Activated CD4-positive, alpha-beta T cell treated with anti-CD3 and anti-CD28 coated beads for 24 hours (primary cell): Measurements from ENCODE around the gene S100A2.
"Not testable (repeated sequence)": the region's sequence is repeated elsewhere in the genome, so short reads cannot be mapped to it uniquely, and the experiment has no call there.

Experiments
- DNase-seq, 2 donors: peaks; one replicate each; pipeline ENCODE4 v3.0.0-alpha.2; 2020; ENCODE audit warnings: low read depth in 2 of 2

Gene S100A2

DNA sequence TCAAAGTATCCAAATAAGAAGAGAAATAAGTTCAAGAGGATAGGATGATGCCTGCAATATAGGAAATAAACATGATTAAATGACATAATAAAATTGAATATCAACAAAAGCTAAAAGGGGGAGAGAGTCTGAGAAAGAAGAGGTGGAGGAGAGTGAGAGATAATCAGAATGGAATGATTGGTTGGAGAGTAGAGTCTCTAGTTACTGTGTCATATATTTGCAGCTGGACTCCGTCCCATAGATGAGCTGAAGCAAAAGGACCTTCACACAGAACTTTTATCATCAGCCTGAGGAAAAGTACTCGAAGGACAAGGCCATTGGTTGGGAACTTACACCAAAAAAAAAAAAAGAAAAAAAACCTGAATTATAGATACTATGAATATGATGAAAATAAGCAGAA, 22.8 kb upstream of the S100A2 start:
- DNase-seq = no peak

DNA sequence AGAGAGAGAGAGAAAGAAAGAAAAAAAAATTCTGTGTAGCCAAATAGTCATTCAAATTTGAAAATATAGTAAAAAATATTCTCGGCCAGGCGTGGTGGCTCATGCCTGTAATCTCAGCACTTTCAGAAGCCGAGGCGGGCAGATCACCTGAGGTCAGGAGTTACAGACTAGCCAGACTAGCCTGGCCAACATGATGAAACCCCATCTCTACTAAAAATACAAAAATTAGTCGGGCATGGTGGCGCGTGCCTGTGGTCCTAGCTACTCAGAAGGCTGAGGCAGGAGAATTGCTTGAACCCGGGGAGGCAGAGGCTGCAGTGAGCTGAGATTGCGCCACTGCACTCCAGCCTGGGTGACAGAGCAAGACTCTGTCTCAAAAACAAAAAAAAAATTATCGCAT, 22.4 kb upstream of the S100A2 start:
- not testable (repeated sequence) for DNase-seq

DNA sequence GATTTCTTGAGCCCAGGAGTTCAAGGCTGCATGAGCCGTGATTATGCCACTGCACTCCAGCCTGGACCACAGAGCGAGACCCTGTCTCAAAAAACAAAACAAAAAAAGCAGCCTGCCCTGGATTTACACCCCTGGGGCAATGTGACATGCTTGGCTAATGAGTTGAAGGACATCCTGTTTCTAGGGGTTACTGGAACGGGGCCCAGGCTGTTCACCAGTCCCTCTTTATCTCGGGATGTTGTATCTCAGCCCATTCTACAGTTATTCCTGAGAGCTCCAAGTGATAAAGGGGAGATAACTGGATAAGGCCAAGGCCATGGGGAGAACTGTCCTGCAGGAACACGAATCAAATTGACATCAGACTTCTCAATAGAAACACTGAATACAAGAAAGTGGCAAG, 21.7 kb upstream of the S100A2 start:
- DNase-seq = no peak

DNA sequence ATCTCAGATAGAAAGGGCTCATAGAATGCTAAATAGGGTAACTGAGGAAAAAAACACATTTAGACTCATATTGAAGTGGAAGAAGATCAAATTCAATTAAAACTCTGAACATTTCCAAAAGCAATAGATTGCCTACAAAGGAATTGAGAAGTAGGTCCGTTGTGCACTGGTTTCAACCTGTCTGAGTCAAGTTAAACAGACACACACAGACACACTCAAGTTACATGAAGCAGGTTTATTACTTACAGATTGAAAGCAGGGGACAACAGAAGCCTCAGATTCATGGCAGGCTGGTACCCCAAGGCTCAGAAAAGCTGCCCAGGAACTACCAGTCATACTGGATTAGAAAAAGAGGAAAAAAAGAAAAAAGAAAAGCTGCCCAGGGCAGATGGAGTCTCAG, 20.7 kb upstream of the S100A2 start:
- DNase-seq = no peak

DNA sequence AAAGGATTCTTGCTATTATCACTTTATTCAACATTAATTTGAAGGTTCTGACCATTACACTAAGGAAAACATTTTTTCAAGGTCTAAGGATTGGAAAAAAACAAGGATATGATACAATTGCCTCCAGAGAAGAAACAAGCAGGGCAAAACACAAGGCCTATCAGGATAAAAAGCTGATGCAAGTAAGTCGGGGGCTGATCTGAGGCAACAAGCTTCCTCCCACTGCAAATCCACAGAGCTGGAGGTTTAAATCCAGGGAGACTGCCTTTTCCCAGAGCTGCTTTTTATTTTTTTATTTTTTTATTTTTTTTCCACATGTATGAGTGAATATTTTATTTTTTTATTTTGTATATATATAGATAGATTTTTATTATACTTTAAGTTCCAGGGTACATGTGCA, 19.4 kb upstream of the S100A2 start:
- no peak for DNase-seq

DNA sequence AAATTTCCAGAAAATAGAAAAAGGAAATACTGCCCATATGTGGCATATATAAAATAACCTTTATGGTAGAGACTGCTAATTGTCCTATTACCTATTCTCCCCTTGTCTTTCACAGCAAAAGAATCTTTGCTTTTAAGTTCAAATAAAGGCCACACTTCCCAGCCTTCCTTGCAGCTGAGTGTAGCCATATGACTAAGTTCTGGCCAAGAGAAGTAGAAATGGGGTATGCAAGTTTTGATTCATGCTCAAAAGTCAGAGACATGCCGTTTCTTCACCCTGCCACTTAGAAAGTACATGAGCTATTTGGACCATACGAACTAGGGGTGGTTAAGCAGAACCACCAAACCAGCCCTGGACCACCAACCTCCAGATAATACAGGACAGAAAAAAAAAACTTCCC, 18.3 kb upstream of the S100A2 start:
- DNase-seq = no peak

DNA sequence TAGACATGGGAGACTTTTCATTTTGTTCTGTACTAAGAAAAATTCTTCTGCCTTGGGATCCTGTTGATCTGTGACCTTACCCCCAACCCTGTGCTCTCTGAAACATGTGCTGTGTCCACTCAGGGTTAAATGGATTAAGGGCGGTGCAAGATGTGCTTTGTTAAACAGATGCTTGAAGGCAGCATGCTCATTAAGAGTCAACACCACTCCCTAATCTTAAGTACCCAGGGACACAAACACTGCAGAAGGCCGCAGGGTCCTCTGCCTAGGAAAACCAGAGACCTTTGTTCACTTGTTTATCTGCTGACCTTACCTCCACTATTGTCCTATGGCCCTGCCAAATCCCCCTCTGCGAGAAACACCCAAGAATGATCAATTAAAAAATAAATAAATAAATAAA, 17.9 kb upstream of the S100A2 start:
- DNase-seq = not testable (repeated sequence)

DNA sequence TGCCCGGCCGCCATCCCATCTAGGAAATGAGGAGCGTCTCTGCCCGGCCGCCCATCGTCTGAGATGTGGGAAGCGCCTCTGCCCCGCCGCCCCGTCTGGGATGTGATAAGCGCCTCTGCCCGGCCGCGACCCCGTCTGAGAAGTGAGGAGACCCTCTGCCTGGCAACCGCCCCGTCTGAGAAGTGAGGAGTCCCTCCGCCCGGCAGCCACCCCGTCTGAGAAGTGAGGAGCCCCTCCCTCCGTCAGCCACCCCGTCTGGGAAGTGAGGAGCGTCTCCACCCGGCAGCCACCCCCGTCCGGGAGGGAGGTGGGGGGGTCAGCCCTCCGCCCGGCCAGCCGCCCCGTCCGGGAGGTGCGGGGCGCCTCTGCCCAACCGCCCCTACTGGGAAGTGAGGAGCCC, 17.2 kb upstream of the S100A2 start:
- DNase-seq = not testable (repeated sequence)

DNA sequence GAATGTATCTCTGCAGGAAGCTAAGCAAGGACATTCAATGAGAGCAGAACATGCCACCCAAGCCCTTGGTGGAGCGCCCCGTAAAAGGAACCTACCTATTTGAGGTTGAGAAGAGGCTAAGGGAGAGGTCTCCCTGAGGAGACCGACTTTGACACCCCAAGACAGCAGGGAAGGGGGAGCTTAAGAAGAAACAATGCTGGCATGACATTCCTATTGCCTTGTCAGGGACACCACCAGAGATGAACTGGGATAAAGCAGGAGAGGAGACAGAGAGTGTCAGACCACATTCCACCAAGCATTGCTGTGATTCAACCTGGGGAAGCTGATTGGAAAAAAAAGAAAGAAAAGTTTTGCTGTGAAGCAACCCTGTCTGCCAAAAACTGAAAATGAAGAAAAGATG, 13.3 kb upstream of the S100A2 start:
- DNase-seq = no peak

DNA sequence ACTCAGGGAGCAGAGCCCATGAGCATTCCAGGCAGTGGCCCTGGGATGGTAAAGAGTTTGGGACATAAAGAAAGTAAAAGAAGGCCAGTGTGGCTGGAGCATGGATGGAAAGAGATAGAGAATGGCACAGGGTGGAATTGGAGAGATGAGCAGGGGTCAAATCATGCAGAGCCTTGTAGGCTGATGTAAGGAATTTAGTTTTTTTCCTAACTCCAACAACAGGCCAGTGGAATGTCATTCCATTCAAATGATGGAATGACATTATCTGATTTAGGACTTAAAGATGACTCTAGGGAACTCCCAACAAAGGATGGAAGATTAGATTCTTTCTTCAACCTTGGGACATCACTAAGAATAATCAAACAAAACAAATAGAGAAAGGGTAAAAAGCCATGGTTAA, 12.8 kb upstream of the S100A2 start:
- DNase-seq = no peak

DNA sequence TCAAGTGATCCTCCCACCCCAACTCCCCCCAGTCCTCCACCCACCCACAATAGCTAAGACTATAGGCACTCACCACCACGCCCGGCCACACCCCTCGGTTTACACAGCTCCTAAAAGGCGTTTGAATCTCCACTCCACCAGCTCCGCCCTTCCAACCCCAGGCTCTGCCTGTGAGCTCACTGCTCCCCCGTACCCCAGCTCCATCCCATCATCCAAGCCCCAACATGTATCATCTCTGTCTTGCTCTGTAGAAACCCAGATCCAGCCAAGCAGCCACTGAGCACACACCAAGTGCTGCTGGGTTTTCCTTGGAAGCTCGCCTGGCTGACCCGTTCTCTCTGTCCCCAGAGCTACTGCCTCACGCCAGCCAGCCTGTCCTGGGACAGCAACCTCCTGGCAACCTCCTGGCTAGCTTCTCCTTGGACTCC, 12.0 kb upstream of the S100A2 start:
- no peak for DNase-seq

DNA sequence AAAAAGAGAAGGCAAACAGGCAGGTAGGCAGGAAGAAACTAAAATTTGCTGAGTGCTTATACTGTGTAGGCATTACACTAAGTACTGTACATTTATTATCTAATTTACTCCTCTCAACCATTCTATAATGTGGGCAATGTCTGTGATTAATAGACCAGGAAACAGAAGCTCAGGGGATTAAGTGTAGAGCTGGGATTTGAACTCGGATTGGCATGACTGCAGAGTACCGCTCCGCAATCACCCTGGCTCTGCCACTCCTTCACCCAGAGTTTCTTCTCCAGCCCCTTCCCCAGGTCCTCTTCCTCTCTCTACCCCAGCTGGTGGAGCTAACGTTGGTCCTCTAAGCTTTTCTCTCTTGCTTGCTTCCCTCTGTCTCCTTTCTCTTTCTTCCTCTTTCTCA, 11.5 kb upstream of the S100A2 start:
- no peak for DNase-seq

DNA sequence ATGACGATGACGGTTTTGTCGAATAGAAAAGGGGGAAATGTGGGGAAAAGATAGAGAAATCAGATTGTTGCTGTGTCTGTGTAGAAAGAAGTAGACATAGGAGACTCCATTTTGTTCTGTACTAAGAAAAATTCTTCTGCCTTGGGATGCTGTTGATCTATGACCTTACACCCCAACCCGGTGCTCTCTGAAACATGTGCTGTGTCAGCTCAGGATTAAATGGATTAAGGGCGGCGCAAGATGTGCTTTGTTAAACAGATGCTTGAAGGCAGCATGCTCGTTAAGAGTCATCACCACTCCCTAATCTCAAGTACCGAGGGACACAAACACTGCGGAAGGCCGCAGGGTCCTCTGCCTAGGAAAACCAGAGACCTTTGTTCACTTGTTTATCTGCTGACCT, 9.9 kb upstream of the S100A2 start:
- not testable (repeated sequence) for DNase-seq

DNA sequence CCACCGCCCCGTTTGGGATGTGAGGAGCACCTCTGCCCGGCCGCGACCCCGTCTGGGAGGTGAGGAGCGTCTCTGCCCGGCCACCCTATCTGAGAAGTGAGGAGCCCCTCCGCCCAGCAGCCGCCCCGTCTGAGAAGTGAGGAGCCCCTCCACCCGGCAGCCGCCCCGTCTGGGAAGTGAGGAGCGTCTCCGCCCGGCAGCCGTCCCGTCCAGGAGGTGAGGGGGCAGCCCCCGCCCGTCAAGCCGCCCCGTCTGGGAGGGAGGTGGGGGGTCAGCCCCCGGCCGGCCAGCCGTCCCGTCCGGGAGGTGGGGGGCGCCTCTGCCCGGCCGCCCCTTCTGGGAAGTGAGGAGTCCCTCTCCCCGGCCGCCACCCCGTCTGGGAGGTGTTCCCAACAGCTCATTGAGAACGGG, 9.4 kb upstream of the S100A2 start:
- not testable (repeated sequence) for DNase-seq

DNA sequence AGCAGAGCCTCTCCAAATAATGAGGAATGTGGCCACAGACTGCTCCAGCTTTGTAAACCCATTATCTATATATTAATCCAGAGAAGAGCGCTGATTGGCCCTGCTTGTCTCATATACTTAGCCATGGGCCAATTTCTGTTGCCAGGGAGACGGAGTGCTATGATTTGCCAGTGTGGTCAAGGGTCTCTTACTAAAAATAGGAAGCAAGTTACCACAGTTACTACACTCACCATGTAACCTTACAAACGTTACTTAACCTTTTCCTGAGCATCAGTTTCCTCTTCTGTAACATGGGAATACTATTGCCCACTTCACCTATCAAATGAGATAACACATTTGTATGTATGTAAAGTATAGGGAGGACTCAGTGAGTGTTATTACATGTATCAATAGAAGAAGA, 7.7 kb upstream of the S100A2 start:
- DNase-seq = no peak

DNA sequence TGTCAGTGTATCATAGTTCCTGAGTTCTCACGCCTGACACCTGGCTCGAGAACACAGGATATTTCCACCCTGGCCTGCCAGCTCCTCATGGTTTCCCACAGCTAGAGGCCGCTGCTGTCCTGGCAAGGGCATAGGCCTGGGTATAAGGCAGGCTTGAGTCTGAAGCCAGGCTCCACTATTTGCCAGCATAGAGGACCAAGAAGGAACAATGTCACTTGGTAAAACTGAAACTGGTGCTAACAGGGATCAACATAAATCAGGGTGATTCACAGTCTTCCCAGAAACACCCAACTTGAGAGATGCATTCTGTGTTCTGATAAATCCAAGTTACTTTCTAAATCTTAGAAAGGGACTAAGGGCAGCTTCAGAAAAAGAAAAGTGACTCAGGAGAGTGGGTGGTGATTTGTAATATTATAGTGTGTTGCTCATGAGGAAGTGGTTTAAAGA, 6.9 kb upstream of the S100A2 start:
- peak in 1 of 2 donors; percentile 45 for DNase-seq

DNA sequence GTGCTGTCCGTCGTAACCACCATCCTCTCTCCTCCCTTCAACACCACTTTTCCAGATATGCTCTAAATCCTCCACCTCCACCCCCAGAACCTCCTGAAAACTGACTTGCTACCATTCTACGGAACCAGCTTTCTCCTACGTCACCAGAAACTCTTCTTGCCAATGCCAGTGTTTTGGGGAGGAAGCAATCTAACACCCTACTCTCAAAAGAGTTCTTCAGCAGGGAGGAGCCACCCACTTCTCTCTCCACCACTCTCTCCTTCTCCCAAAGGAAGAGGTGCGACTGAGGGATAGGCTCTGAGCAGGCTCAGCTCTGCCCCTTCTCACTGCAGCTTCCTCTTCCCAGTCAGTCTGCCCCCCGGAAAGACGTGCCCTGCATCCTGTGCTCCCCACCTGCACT, 6.1 kb upstream of the S100A2 start:
- DNase-seq = no peak

DNA sequence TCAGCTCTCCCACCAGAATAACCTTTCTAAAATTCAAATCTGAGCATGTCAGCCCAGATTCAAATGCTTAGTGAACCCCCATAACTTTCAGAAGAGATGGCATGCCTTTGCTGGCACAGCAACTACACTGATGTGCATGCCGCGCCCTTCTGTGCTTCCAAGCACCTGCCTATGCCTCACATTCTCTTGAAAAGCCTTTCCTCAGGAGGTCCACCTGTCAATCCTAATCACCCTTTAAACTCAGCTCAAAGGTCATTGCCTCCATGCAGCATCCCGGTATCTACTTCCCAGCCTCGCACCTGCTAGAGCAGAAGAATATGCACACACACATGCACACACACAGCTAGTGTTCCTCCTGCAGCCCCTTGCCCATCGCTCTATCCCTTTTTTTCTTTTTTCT, 5.2 kb upstream of the S100A2 start:
- DNase-seq = no peak

DNA sequence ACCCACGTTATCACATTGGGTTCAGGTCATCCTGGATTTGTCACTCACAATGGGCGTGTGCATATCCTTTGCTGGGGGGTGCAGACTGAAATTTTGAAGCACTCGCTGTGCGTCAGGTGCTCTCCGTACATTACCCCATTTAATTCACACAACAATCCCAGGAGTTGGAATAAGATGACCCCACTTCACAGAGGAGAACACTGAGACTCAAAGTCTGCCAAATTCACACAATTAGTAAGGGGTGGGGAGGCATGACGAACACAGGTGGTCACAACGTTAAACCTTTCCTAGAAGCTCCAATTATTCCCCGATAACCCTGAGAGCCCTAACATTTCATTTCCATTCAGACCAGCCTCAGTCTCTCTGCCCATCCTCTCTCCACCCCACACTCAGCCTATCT, 3.8 kb upstream of the S100A2 start:
- DNase-seq = no peak

DNA sequence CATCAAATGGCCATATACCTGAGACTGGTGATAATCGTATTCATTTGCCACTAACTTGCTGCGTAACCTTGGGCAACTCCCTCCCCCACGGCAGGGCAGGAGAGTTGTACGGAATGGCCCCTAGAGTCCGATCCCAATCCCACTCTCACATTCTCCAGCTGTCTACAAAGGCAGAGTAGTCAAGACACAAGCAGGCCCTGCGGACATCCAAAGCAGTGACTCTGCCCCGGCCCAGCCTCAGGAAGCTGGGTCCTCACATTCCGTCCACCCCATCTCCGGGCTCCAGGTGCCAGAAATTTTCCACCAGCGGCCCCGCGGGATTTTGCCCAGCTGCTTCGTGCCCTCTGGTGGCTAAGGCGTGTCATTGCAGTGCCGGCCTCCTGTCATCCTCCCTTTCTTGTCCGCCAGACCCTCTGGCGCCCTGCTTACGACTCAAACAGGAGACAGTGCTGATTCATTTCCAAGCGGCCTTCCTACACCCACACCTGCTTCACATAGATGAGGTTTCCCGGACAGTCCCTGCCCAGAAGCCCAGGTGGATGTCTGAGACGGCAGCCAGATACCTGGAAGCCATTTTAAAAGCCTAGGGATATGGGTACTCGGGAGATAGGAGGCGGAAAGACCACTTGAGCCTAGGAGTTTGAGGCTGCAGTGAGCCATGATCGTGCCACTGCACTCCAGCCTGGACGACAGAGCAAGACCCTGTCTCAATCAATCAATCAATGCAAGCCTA, 2.9 kb upstream of the S100A2 start:
- peak; percentile 70 to 86 for DNase-seq

DNA sequence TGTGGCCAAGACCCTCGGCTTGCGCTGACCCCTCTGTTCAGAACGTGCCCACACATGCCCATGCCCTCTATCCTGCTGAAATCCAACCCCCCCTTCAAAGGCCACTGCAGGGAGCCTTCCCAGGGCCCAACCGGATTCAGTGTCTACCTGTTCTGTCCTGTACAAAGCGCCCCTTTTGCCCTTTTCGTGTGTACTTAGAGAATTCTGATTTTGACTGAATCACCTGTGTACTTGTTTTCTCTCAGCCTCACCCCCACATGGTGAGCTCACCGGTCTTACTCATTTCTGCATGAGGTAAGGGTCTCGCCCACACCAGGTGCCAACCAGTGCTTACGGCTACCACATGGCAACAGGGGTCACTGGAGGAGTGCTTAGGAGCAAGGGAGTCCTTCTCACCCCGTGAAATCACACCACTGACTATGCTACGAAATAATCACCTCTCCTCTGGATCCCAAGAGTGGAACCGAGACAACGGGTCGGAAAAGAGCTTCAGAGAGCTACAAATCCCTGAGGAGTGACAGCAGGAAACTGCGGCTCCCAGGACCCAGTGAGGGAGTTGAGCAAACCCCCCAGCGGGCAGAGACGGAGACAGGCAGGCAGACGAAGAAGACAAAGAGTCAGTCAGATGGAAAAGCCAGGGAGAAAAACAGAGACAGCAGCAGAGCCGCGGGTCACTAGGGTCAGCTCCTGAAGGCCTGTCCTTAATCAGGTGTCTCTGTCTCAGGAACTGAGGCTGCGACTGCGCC, 2.1 kb upstream of the S100A2 start:
- DNase-seq = peak in 1 of 2 donors; percentile 31

DNA sequence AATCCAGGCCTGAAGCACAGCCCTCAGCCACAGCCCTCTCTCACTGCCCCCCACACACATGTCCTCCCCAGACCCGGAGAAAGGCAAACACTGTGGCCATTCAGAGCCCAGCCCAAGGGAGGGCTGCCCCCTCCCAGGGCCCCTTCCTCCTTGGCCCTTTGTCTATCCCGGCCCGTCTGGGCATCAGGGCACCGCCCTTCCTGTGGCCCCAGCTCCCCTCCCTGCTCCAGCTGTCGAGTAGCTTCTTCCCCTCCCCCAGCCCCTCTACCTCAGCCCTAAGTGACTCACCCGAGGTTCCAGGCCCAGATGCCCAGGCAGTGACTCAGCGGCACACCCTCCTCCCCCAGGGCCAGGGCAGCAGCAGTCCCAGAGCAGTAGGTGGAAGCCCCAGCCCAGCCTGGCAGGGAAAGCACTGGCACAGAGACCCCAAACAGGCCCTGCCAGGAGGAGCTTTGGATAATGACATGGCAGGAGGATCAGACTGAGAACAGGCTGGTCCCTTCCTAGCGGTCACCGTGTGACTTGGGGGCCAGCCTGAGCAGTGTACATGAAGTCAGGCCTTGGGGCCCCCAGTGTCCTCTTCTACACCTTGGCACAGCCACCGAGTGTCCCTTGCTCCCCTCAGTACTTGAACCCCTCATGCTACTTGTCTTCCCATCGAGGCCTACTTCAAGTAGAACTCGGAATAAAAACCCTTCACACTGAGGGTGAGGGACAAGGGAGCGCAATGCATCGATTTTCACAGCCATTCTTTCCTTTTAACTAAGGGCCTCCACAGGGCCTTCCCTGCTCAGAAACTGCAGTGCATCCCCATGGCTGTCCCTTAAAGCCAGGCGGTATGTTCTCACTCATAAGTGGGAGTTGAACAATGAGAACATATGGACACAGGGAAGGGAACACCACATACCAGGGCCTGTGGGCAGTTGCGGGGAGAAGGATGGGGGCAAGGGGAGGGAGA, 1.0 kb upstream of the S100A2 start:
- peak; percentile 81 to 83 for DNase-seq
